Adrenal gland (tissue), 5 donors: ENCODE data around the gene DLGAP5.

ENCODE experiments used
- CTCF ChIP-seq, 6 experiments: fragments of 450-650 bp in 4 of 6; fragments of 200-600 bp in 2 of 6; sonication (generic) in 1 of 6; IDR thresholded peaks; 1 replicate in 5 of 6; 2 replicates in 1 of 6; pipeline versions ENCODE4 v1.5.1 to v1.8.0; 2016 to 2021; ENCODE audit warnings: antibody characterized with exemption in 6 of 6, mild to moderate bottlenecking in 2 of 6, moderate library complexity in 1 of 6
- POLR2A ChIP-seq, 2 donors: fragments of 450-650 bp; IDR thresholded peaks; one replicate each; pipeline ENCODE4 v1.6.1; 2017; ENCODE audit warnings: antibody characterized with exemption in 2 of 2, mild to moderate bottlenecking in 2 of 2, moderate library complexity in 1 of 2
- donor health status: DM: no; HTN: no; CAD: no.

- TF ChIP-seq POLR2A (IDR thresholded peaks at IDR 0.05) (no peak), CTCF (IDR thresholded peaks at IDR 0.05) (no peak)
These were observed 10.1 kb upstream of the DLGAP5 start for GRCh38 chr14:55201219-55202101.
